Keratinocyte (primary cell): ENCODE results near the gene NOL12. TPM values are rescaled to one million over a fixed set of nuclear protein-coding genes. Genes with fewer than 3 reads are reported as not detected.

Experiments
- DNase-seq: peaks from one replicate; pipeline ENCODE4 v3.0.0-alpha.2; 2011; ENCODE audit warnings: low read depth, missing footprints, low spot score
- FAIRE-seq: peaks from 2 replicates; lab custom pipeline; 2011; peaks lifted over from hg19 to GRCh38; lab: Jason Lieb, UNC
- H2AFZ ChIP-seq: 2 replicates; pipeline ENCODE4 v1.6.0; 2012; ENCODE audit warnings: low read length, control low read depth, inconsistent platforms; ENCODE audit not compliant: control insufficient read depth
- H3K27ac ChIP-seq: 2 replicates; pipeline ENCODE4 v1.5.1; 2011; ENCODE audit warnings: low read length; ENCODE audit not compliant: control insufficient read depth, insufficient read depth
- H3K27me3 ChIP-seq: 3 replicates; pipeline ENCODE4 v1.6.0; 2011; ENCODE audit warnings: low read length; ENCODE audit not compliant: control insufficient read depth, insufficient read depth; ENCODE audit errors: extremely low read depth
- H3K36me3 ChIP-seq, 2 experiments: 2 replicates in 1 of 2; 3 replicates in 1 of 2; pipeline ENCODE4 v1.5.1; 2011; ENCODE audit warnings: low read length in 2 of 2, mild to moderate bottlenecking in 1 of 2; ENCODE audit not compliant: control insufficient read depth in 2 of 2, insufficient read depth in 2 of 2; ENCODE audit errors: extremely low read depth in 1 of 2
- H3K4me1 ChIP-seq: 3 replicates; pipeline ENCODE4 v1.5.1; 2011; ENCODE audit warnings: low read length; ENCODE audit not compliant: control insufficient read depth, insufficient read depth; ENCODE audit errors: extremely low read depth
- H3K4me2 ChIP-seq: 3 replicates; pipeline ENCODE4 v1.6.0; 2011; ENCODE audit warnings: low read depth, low read length; ENCODE audit not compliant: control insufficient read depth, insufficient read depth; ENCODE audit errors: extremely low read depth
- H3K4me3 ChIP-seq, 3 experiments: fragments of 200-600 bp in 1 of 3; sonication (generic) in 1 of 3; 2 replicates in 2 of 3; 3 replicates in 1 of 3; pipeline ENCODE4 v1.5.1; 2011 to 2016; ENCODE audit warnings: low read length in 3 of 3, mild to moderate bottlenecking in 3 of 3, control low read depth in 2 of 3, inconsistent platforms in 1 of 3, low read depth in 1 of 3, mixed read lengths in 1 of 3, mixed run types in 1 of 3, moderate library complexity in 1 of 3; ENCODE audit not compliant: control insufficient read depth in 2 of 3, insufficient read depth in 2 of 3; ENCODE audit errors: extremely low read depth in 1 of 3
- H3K79me2 ChIP-seq: 2 replicates; pipeline ENCODE4 v1.6.0; 2012; ENCODE audit warnings: low read length; ENCODE audit not compliant: control insufficient read depth, insufficient read depth
- H3K9ac ChIP-seq: 3 replicates; pipeline ENCODE4 v1.6.0; 2011; ENCODE audit warnings: low read length; ENCODE audit not compliant: control insufficient read depth, insufficient read depth; ENCODE audit errors: extremely low read depth
- H3K9me1 ChIP-seq: 3 replicates; pipeline ENCODE4 v1.6.0; 2011; ENCODE audit warnings: low read length; ENCODE audit not compliant: control insufficient read depth, insufficient read depth; ENCODE audit errors: extremely low read depth
- H3K9me3 ChIP-seq: 2 replicates; pipeline ENCODE4 v1.5.1; 2012; ENCODE audit warnings: low read depth, low read length; ENCODE audit not compliant: control insufficient read depth
- H4K20me1 ChIP-seq: 3 replicates; pipeline ENCODE4 v1.6.0; 2011; ENCODE audit warnings: low read length; ENCODE audit not compliant: control insufficient read depth, insufficient read depth; ENCODE audit errors: extremely low read depth
- CTCF ChIP-seq, 3 experiments: IDR thresholded peaks in 1 of 3; conservative IDR thresholded peaks in 1 of 3; optimal IDR thresholded peaks in 1 of 3; 2 replicates in 2 of 3; 3 replicates in 1 of 3; pipeline versions ENCODE3 to v1.5.1; 2011; ENCODE audit warnings: low read length in 3 of 3, mild to moderate bottlenecking in 3 of 3, moderate library complexity in 2 of 3, control low read depth in 1 of 3, inconsistent platforms in 1 of 3; ENCODE audit not compliant: insufficient read depth in 2 of 3; ENCODE audit errors: extremely low read depth in 1 of 3
- EZH2 ChIP-seq: IDR thresholded peaks from one replicate; pipeline ENCODE4 v1.6.1; 2012; ENCODE audit warnings: inconsistent platforms, mild to moderate bottlenecking, low read length, moderate library complexity
- dilution Hi-C: fragments of 300-500 bp; cut with MboI; formaldehyde crosslinking; loops from one replicate; pipeline ENCODE4 v1.7.0; 2020; ENCODE audit warnings: low sequenced_read_pairs; ENCODE audit not compliant: extremely low pct_ligation_motif_present
- polyA plus RNA-seq, 5 experiments: library from polyadenylated mRNA; depleted of rRNA in 3 of 5; stranded (reverse) in 3 of 5; stranded (forward) in 1 of 5; unstranded in 1 of 5; fragments of >200 nt; gene quantifications; 1 replicate in 1 of 5; 2 replicates in 3 of 5; 3 replicates in 1 of 5; pipeline versions ENCODE4 v1.2.1 to v1.2.3, GENCODE V29; 2011 to 2012; ENCODE audit warnings: missing spikeins in 2 of 5, low read depth in 1 of 5, low replicate concordance in 1 of 5

Gene NOL12
- polyA plus RNA-seq, 1 donor (not counting 4 experiments of a cell fraction or from before 2014, with no cell fraction given), result 23.8 TPM

- Histone ChIP-seq H3K9me3 (no peaks in the 10 kb centered on the region), H4K20me1 (no peaks in the 10 kb centered on the region), H3K27me3 (no peaks in the 10 kb centered on the region), H3K4me1 (peaks cover 5% of the 10 kb centered on the region), H3K9ac (no peak overlapping the region), H3K4me3 (no peak overlapping the region), H3K36me3 (peaks cover 0 to 2% of the 10 kb centered on the region in 2 experiments), H3K4me2 (no peak overlapping the region), H2AFZ (no peak overlapping the region), H3K27ac (no peak overlapping the region), H3K9me1 (no peaks in the 10 kb centered on the region), H3K79me2 (no peaks in the 10 kb centered on the region)
- dilution Hi-C loops, result no loop called here
- FAIRE-seq (no peak), DNase-seq (no peak)
- TF ChIP-seq CTCF (optimal IDR thresholded peaks at IDR 0.05 in 1 of 3, IDR thresholded peaks at IDR 0.05 in 1 of 3, conservative IDR thresholded peaks at IDR 0.05 in 1 of 3; ENCODE audit: extremely low read depth in 1 of 3, insufficient read depth in 2 of 3, low read length in 3 of 3), result no peak
Measured at GRCh38 chr22:37711490-37711889, 25.3 kb downstream of the NOL12 start.

- H3K9me3 ChIP-seq, result no peaks in the 10 kb centered on the region
- H4K20me1 ChIP-seq, result no peaks in the 10 kb centered on the region
- H3K4me2 ChIP-seq, result no peak overlapping the region
- H3K27ac ChIP-seq, result no peak overlapping the region
- peaks cover 11% of the 10 kb centered on the region for H3K4me1 ChIP-seq
- FAIRE-seq, result no peak
- no peaks in the 10 kb centered on the region for H3K9me1 ChIP-seq
- H3K9ac ChIP-seq, result no peak overlapping the region
- H3K27me3 ChIP-seq, result no peaks in the 10 kb centered on the region
- dilution Hi-C loops, result no loop called here
- H2AFZ ChIP-seq, result no peak overlapping the region
- TF ChIP-seq CTCF (optimal IDR thresholded peaks at IDR 0.05 in 1 of 3, IDR thresholded peaks at IDR 0.05 in 1 of 3, conservative IDR thresholded peaks at IDR 0.05 in 1 of 3; ENCODE audit: extremely low read depth in 1 of 3, insufficient read depth in 2 of 3, low read length in 3 of 3) (no peak), EZH2 (no peak)
- H3K36me3 ChIP-seq, result peaks cover 0 to 2% of the 10 kb centered on the region in 2 experiments
- H3K79me2 ChIP-seq, result no peaks in the 10 kb centered on the region
- H3K4me3 ChIP-seq, result no peak overlapping the region
- no peak for DNase-seq
Measured at GRCh38 chr22:37713761-37714160, 27.6 kb downstream of the NOL12 start.
